Activated naive CD4-positive, alpha-beta T cell treated with anti-CD3 and anti-CD28 coated beads, Interleukin-2, amount 10 ng/mL, durations not matched to agents 7 days and 5 days (primary cell): ENCODE measurements around the gene LPCAT3.

ENCODE experiments used
- CTCF ChIA-PET: fragments of 350-600 bp; sonication (Branson Sonifier 250); formaldehyde crosslinking; loops from one replicate; lab custom pipeline; 2021; ENCODE audit warnings: antibody characterized with exemption; lab: Charles Lee
- DNase-seq: peaks from one replicate; pipeline ENCODE4 v3.0.0-alpha.2; 2020
- H3K27ac Mint-ChIP-seq: one replicate; pipeline ENCODE4 v1.8.0; 2021; ENCODE audit warnings: mild to moderate bottlenecking, moderate library complexity, mixed read lengths
- H3K27me3 Mint-ChIP-seq: one replicate; pipeline ENCODE4 v1.8.0; 2021; ENCODE audit warnings: mild to moderate bottlenecking, mixed read lengths
- H3K36me3 Mint-ChIP-seq: one replicate; pipeline ENCODE4 v1.8.0; 2021; ENCODE audit warnings: mixed read lengths
- H3K4me1 Mint-ChIP-seq: one replicate; pipeline ENCODE4 v1.8.0; 2021; ENCODE audit warnings: mixed read lengths
- H3K4me3 Mint-ChIP-seq: one replicate; pipeline ENCODE4 v1.8.0; 2021; ENCODE audit warnings: mild to moderate bottlenecking, moderate library complexity, mixed read lengths
- H3K9me3 Mint-ChIP-seq: one replicate; pipeline ENCODE4 v1.8.0; 2021; ENCODE audit warnings: mixed read lengths

Gene LPCAT3

DNA sequence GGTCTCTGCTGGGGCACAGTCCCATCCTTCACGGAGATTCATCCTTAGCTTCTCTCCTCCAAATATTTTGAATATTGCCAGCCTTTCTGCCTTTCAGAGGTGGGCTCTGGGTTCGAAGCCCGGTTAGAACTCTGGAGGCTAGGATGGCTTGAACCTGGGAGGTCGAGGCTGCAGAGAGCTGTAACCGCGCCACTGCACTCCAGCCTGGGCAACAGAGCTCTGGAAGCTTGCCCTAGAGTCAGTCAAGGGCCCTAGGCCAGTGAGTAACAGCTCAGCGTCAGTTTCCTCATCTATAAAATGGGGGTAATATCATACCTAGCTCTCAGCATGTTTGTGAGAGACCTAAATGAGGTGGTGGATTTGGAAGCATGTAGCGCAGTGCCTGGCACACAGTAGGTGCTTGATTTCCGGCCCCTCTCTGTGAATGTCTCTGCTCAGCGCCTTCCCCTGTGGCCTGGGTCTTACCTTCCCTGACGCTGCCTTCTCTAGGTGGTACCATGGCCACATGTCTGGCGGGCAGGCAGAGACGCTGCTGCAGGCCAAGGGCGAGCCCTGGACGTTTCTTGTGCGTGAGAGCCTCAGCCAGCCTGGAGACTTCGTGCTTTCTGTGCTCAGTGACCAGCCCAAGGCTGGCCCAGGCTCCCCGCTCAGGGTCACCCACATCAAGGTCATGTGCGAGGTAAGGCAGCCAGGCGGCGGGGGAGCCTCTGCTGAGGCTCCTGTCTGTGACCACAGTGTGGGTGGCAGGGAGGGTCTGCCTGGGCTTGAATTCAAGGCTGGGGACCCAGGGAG, 63.8 kb downstream of the LPCAT3 start:
- H3K4me1 Mint-ChIP-seq: peaks cover 73% of the 10 kb centered on the region
- H3K9me3 Mint-ChIP-seq: no peaks in the 10 kb centered on the region

DNA sequence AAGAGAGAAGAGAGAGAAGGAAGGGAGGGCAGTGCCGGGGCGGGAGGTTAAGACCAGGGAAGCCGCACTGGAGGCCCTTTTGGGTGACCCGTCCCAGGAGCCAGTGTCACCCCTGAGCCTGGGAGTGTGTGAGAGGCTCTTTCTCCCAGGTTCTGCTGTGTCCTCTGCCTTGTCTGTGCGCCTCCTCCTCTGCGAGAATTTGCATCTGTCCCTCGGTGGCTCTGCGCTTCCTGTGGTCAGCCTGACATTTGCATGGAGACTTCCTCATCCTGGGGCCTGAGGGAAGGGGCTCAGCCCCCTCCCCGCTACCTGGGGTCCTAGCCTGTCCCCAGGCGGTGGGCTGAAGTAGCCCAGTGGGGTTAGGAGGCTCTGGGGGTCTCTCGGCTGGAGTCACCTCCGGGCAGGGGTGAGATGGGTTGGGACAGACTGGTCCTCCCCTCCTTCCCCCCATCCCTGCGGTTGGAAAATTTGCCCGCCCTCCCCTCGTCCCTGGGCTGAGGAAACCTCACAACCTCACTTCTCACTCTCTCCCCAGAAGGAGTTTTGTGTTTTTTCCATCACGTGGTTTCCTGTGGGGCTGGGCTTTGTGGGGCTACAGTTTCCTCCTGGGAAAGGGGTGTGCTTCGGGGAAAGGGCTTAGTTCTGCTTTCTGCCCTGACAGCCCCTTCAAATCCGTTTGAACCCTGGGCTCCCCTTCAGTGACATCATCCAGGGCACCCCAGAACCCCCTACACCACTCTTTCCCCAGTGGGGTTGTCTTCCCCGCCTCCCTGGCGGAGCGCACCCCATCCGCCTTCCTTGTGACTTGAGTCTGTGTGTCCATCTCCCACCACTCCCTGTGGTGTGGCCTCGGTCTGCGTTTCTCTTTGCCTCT, 64.6 kb downstream of the LPCAT3 start:
- Mint-ChIP-seq H3K9me3 (no peaks in the 10 kb centered on the region), H3K27me3 (peaks cover 3% of the 10 kb centered on the region), H3K4me3 (peak overlapping the region; percentile 100), H3K4me1 (peaks cover 73% of the 10 kb centered on the region), H3K36me3 (peaks cover 68% of the 10 kb centered on the region), H3K27ac (peak overlapping the region; percentile 96)
- DNase-seq: peak; percentile 87
- CTCF ChIA-PET: interaction anchor here (1.2 to 16.3 kb wide), 4 partner anchors 7 to 10 kb away, joined by 4 to 491 read pairs (median 9); partner anchors contain the start of genes C12orf57 and RNU7-1

More for the DNA sequence above, 63.8 kb downstream of the LPCAT3 start:
- Mint-ChIP-seq H3K27ac (peak overlapping the region; percentile 96), H3K4me3 (peak overlapping the region; percentile 100), H3K27me3 (peaks cover 3% of the 10 kb centered on the region), H3K36me3 (peaks cover 74% of the 10 kb centered on the region)
- no peak for DNase-seq
- CTCF ChIA-PET: interaction anchor here (0.5 to 12.3 kb wide), 4 partner anchors 9 to 31 kb away, joined by 4 to 491 read pairs (median 8); partner anchors contain the start of genes C12orf57, PTPN6 and RNU7-1

DNA sequence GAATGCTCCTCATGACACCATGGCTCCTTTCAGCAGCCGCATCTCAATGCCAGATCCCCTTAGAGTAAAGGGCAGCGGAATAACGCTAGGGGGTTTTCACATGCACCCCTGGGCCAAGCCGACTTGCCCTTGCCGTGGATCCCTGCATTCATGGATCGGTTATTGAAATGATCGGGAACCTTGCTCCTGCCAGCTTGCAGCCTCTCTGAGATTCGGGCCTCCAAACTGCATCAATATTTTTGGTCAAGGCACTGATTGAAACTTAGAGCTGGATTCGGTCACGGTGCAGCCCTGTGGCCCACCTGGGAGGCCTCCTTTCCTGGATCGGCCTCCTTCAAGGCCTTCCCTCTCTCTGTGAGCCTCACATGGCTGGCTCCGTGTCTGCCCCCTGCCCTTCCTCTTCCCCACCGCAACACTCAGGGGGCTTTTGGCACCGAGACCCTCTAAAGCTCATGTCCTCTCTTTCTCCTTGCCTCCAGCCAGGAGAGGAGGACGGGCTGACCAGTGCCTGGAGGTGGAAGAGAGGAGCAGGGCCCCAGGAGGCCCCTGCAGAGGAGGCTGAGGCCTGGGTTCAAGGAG, 65.3 kb downstream of the LPCAT3 start:
- no peak for DNase-seq
- peak overlapping the region; percentile 96 for H3K27ac Mint-ChIP-seq
- H3K36me3 Mint-ChIP-seq: peaks cover 60% of the 10 kb centered on the region
- H3K4me3 Mint-ChIP-seq: peak overlapping the region; percentile 100
- H3K27me3 Mint-ChIP-seq: peaks cover 3% of the 10 kb centered on the region
- H3K9me3 Mint-ChIP-seq: no peaks in the 10 kb centered on the region
- CTCF ChIA-PET: interaction anchor here (1.2 to 16.3 kb wide), 3 partner anchors 8 to 15 kb away, joined by 5 to 491 read pairs (median 7); partner anchors contain the start of genes C12orf57 and RNU7-1
- H3K4me1 Mint-ChIP-seq: peaks cover 73% of the 10 kb centered on the region

DNA sequence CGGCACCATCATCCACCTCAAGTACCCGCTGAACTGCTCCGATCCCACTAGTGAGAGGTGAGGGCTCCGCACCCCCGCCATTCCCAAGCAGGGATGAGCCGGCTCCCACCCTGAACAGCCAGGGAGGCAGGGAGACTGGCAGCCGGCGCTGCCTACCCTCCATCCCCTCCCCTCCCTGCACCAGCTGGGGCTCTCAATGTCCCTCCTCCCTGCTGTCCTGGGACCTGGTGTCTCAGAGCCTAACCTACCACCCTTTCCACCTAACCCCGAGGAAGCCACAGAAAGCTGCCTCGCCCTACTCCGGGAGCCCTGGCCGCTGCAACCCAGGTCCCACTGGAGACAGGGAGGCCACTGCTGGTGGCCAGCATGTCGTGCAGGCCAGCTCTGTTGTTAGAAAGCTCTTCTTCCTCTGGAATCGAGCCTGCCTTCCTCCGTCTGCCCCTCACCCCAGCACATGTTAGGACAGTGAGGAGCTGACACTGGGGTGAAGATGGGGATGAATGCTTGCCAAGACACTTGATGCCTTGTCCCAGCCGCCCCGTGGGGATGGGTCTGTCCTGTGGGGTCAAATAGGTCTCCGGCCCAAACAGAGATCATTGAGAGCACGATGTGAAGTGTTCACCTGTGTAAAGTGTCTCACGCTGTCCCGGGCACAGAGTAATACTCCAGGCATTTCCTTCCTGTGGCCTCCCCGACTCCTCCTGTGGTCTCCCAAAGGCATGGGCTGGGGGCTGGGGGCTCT, 66.0 kb downstream of the LPCAT3 start:
- Mint-ChIP-seq H3K9me3 (no peaks in the 10 kb centered on the region), H3K27me3 (peaks cover 3% of the 10 kb centered on the region), H3K36me3 (peaks cover 59% of the 10 kb centered on the region), H3K4me1 (peaks cover 73% of the 10 kb centered on the region), H3K4me3 (peak overlapping the region; percentile 100), H3K27ac (peak overlapping the region; percentile 96)
- DNase-seq: no peak
- CTCF ChIA-PET: interaction anchor here (0.9 to 16.3 kb wide), 6 partner anchors 9 to 161 kb away, joined by 4 to 491 read pairs (median 7); partner anchors contain the start of genes C12orf57, LPCAT3 and RNU7-1

- H3K4me1 Mint-ChIP-seq: peaks cover 73% of the 10 kb centered on the region
- no peak for DNase-seq
- H3K4me3 Mint-ChIP-seq: peak overlapping the region; percentile 100
- peak overlapping the region; percentile 96 for H3K27ac Mint-ChIP-seq
- H3K9me3 Mint-ChIP-seq: no peaks in the 10 kb centered on the region
- peaks cover 52% of the 10 kb centered on the region for H3K36me3 Mint-ChIP-seq
- CTCF ChIA-PET: interaction anchor here (0.7 to 16.3 kb wide), 7 partner anchors 9 to 161 kb away, joined by 3 to 491 read pairs (median 7); partner anchors contain the start of gene LPCAT3
- H3K27me3 Mint-ChIP-seq: peaks cover 3% of the 10 kb centered on the region
Measured at GRCh38 chr12:6951551-6952120, 66.6 kb downstream of the LPCAT3 start.

- peak within 1 kb of the TSS; percentile 96 for H3K27ac Mint-ChIP-seq
- H3K4me1 Mint-ChIP-seq: peaks cover 72% of the 10 kb centered on the region
- H3K27me3 Mint-ChIP-seq: peaks cover 3% of the 10 kb centered on the region
- H3K36me3 Mint-ChIP-seq: peaks cover 48% of the 10 kb centered on the region
- H3K4me3 Mint-ChIP-seq: peak within 1 kb of the TSS; percentile 100
- CTCF ChIA-PET: interaction anchor here (0.7 to 16.3 kb wide), 6 partner anchors 10 to 162 kb away, joined by 3 to 491 read pairs (median 7); no protein-coding TSS in a partner anchor
- peak; percentile 80 for DNase-seq
- no peaks in the 10 kb centered on the region for H3K9me3 Mint-ChIP-seq
Measured at GRCh38 chr12:6950811-6951540, 67.3 kb downstream of the LPCAT3 start, which contains the start of gene PTPN6. Gene PTPN6 (plus strand): TSS chr12:6951356. CDS start chr12:6951513, 157 bp downstream.

GRCh38 chr12:6950401-6950801, 67.9 kb downstream of the LPCAT3 start:
- CTCF ChIA-PET: interaction anchor here (1.1 to 16.3 kb wide), 6 partner anchors 11 to 162 kb away, joined by 3 to 491 read pairs (median 6); no protein-coding TSS in a partner anchor
- Mint-ChIP-seq H3K27ac (peak overlapping the region; percentile 96), H3K4me1 (peaks cover 72% of the 10 kb centered on the region), H3K27me3 (peaks cover 3% of the 10 kb centered on the region), H3K36me3 (peaks cover 43% of the 10 kb centered on the region), H3K4me3 (peak overlapping the region; percentile 100), H3K9me3 (no peaks in the 10 kb centered on the region)
- peak; percentile 61 for DNase-seq

DNA sequence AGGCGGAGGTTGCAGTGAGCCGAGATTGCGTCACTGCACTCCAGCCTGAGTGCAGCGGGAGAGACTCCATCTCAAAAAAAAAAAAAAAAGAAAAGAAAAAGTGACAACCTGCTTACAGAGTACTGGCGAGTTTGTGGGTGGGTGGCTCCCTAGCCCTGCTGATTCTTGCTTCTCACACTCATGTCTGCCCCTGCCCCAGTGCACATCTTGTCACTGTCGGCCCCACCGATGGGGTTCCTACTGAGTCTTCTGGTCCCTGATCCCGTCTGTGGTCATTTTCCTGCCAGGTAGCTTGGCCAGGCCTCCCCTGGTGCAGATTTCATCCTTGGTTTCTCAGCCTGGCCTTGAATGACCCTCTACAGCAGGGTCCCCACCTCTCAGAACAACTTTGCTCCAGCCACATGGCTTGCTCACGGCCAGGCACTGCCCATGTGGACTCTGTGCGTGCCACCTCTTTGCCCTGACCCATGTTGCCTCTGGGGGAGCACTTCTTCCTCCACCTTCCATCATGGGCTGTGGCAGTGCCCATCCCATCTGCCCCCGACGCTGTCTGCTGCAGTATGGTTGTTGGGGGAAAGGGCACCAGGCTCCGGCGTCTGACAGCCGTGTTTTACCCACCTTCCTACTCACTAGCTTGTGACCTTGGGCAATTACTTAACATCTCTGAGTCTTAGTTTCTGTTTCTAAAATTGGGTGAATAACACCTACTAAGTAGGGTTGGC, 69.2 kb downstream of the LPCAT3 start:
- Mint-ChIP-seq H3K4me1 (peaks cover 69% of the 10 kb centered on the region), H3K36me3 (peaks cover 33% of the 10 kb centered on the region), H3K9me3 (no peaks in the 10 kb centered on the region), H3K27ac (peak overlapping the region; percentile 96), H3K4me3 (peak overlapping the region; percentile 70), H3K27me3 (peaks cover 3% of the 10 kb centered on the region)
- no peak for DNase-seq
- CTCF ChIA-PET: interaction anchor here (0.9 to 16.3 kb wide), 6 partner anchors 11 to 164 kb away, joined by 3 to 491 read pairs (median 4); partner anchors contain the start of gene LPCAT3

DNA sequence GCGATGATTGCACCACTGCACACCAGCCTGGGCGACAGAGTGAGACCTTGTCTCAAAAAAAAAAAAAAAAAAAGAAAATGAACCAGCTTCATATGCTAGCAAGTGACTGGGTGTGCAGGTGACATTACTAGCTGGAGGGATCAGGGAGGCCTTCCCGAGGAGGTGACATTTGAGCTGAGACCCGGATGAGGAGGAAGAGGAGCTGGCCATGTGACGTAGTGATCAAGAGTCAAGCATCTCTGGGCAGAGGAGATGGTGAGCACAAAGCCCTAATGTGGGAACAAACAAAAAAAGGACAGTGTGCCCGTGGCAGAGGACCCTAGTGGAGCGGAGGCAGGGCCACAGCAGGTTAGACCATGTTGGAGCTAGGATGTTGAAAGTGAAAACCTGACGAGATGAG, 70.7 kb downstream of the LPCAT3 start:
- no peak for DNase-seq
- H3K36me3 Mint-ChIP-seq: peaks cover 19% of the 10 kb centered on the region
- peaks cover 76% of the 10 kb centered on the region for H3K4me1 Mint-ChIP-seq
- CTCF ChIA-PET: interaction anchor here (1.0 to 16.3 kb wide), 5 partner anchors 10 to 161 kb away, joined by 3 to 491 read pairs (median 7); partner anchors contain the start of gene SPSB2
- peak overlapping the region; percentile 96 for H3K27ac Mint-ChIP-seq
- peak overlapping the region; percentile 25 for H3K4me3 Mint-ChIP-seq
- H3K27me3 Mint-ChIP-seq: no peaks in the 10 kb centered on the region
- no peaks in the 10 kb centered on the region for H3K9me3 Mint-ChIP-seq

DNA sequence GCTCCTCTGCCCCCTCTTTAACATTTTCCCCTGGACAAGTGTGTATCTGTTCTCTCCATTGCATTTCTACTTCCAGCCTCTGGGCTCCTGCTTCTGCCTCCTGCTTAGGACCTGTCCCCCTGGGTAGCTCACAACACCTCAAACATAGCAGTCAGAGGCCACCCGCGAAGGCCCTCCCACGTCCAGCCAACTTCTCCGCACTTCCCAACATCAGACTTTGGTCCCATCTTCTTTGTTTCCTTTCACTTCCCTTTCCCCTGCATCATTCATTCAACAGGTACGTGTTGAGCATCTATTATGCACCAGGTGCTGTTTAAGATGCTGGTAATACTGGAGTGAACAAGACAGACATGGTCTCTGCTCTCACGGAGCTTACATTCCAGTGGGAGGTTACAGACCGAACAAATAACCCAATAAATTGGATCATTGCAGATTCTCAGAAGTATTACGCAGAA, 71.3 kb downstream of the LPCAT3 start:
- peaks cover 16% of the 10 kb centered on the region for H3K36me3 Mint-ChIP-seq
- peaks cover 82% of the 10 kb centered on the region for H3K4me1 Mint-ChIP-seq
- DNase-seq: no peak
- no peaks in the 10 kb centered on the region for H3K27me3 Mint-ChIP-seq
- CTCF ChIA-PET: interaction anchor here (1.0 to 16.3 kb wide), 8 partner anchors 9 to 165 kb away, joined by 3 to 491 read pairs (median 18); partner anchors contain the start of genes ATN1 and SPSB2
- peak overlapping the region; percentile 84 for H3K4me3 Mint-ChIP-seq
- H3K9me3 Mint-ChIP-seq: no peaks in the 10 kb centered on the region
- H3K27ac Mint-ChIP-seq: peak overlapping the region; percentile 96
